TTC549 (cell line): ENCODE results near the gene NOSIP.

Experiments
- FAIRE-seq: peaks from 2 replicates; lab custom pipeline; 2012; peaks lifted over from hg19 to GRCh38; lab: Jason Lieb, UNC

The NOSIP gene

DNA sequence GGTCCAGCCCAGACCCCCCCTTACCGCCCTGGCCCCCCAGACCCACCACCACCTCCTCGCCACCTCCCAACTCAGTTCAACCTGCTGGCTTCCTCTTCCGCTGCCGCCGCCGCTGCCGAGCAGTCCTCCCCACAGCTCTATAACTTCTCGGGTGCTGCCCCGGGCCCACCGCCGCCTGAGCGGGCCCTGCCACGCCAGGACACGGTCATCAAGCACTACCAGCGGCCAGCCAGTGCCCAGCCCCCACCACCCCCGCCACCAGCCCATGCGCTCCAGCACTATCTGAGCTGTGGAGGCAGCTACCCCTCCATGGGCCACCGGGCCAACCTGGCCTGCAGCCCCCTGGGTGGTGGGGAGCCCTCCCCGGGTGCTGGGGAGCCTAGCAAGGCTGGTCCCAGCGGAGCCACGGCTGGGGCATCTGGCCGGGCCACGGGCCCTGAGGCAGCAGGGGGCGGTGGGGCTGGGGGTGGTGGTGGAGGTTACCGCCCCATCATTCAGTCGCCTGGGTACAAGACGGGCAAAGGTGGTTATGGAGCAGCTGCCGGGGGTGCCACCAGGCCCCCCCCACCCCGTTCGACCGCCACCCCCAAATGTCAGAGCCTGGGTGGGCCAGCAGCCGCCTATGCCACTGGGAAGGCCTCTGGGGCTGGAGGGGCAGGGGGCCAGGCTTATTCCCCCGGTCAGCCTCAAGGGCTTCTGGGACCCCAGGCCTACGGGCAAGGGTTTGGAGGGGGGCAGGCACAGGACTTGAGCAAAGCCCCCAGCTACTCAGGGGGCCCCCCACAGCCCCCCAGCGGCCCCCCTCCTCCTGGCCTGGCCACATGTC lies 14.8 kb upstream of the NOSIP start:
- FAIRE-seq = no peak

GRCh38 chr19:49594157-49594992 lies 14.0 kb upstream of the NOSIP start:
- no peak for FAIRE-seq

DNA sequence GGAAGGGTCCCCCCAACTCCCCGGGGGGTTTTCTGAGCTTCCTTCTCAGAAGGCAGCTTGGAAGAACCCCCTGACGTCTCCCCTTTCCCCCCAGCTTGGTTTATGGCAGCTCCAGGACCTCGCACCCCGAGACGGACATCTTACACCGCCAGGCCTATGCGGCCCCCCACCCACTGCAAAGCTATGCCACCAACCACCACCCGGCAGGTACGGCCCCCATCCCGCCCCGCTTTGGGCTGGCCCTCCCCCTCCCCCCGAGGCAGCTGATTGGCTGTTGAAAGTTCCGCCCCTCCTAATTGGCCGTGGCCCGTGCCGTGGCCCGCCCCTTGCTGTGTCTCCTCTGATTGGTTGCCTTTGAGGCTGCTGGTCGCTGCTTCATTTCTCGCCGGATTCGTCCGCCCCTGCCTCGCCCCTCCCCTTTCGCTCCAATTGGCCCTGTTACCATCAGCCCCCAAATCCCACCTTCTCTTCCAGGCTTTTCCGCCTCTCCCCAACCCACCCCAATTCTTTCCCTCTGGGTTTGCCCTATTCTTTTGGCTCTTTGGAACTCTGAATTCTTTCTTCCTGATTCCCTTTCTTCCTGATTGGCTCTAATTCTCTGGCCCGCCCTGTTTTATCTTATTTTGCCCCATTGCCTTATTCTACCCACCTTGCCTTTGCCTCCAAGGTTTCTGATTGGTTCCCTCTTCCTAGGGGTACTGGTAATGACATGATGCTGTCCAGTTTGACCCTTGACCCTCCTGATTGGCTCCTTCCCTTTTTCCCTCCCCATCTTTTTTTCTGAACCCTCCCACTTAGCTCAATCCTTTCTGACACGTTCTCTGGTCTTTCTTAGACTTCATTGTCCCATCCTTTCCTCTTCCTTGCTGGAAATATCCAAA lies 13.1 kb upstream of the NOSIP start:
- peak; percentile 41 for FAIRE-seq

- FAIRE-seq = no peak
Observed at GRCh38 chr19:49592486-49593232, 12.3 kb upstream of the NOSIP start.

DNA sequence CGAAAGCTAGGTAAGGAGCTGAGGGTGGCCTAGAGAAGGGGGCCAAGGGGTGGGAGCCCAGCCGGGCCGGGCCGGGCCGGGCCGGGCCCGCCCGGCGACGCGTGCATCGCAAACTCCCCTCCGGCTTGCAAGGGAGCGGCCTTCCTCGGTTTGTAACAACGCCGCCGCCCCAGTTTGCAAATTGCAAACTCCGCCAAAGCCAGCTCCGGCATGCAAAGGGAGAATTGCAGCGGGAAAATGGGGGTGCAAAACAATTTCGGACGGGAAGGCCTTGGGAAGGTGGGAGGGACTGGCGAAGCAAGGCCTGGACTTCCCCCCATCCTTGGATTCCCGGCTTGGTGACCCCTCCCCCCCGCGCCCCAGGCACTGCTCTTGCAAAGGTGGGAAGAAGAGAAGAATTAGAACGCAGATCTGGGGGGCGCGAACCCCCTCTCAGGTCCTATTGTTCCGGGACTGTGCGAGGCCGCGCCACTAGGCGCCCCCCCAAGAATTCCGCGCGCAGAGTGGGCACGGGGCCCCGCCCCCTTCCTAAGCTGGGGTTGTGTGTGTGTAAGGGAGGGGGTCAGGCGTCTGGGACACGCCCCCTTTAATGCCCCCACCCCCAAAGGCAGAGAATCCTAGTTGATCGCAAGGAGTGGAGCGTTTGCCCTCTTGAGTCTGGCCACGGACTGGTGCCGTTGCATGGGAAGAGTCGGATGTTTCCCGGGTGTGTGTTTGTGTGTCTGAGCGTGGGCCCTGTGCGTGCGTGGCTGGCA lies 11.6 kb upstream of the NOSIP start:
- FAIRE-seq = no peak

- FAIRE-seq = no peak
Observed at GRCh38 chr19:49590971-49591730, 10.8 kb upstream of the NOSIP start, which contains the start of gene PRR12. Gene PRR12 (plus strand): TSS chr19:49591182. CDS start chr19:49591655, 473 bp downstream.

GRCh38 chr19:49590071-49590970 lies 10.0 kb upstream of the NOSIP start:
- peak; percentile 74 for FAIRE-seq

DNA sequence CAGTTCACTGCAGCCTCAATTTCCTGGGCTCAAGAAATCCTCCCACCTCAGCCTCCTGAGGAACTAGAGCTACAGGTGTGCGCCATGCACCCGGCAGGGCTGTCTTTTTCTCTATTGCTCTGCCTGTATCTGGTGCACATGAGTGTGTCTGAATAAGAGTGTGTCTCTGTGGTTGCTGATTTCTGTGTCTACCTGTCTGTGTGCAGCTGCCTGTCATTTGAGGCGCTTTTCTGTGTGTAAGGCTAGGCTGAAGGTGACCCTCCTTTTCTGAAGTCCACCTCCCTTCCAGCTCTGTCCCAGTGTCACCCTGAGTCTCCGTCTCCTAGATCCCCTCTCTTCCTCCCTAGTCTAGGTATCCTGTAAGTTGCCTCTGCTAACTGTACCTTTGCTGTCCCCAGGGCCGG lies 9.1 kb upstream of the NOSIP start:
- FAIRE-seq = no peak

DNA sequence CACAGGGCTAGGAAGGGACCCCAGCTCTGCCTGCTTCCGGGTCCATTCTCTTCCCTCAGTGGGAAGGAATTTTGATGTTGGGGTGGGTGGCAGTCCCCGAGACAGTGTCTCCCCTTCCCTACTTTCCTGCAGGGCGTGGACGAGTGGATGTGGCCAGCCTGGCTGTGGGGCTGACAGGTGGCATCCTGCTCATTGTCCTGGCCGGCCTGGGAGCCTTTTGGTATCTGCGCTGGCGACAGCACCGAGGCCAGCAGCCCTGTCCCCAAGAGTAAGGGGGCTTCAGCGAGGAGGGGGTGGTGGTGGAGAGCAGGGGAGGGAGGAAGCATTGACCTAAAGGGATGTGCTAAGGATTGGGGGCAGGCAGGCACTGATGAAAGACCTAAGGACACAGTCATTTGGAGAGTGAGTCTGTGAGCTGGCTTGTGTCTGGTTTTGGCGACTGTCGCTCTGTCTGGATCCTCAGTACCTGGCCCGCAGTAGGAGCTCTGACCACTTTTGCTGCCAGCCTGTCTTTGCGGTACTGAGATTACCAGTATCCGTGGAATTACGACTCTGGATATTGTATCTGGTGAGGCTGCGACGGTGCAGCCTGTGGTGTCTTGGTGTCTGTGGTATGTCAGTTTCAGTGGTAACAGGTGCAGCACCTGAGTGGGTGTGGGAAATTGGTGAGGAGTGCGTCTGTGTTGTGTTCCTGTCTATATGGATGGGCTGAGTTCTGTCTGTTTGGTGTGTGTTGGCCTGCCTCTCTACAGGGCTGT lies 8.2 kb upstream of the NOSIP start:
- FAIRE-seq = no peak

DNA sequence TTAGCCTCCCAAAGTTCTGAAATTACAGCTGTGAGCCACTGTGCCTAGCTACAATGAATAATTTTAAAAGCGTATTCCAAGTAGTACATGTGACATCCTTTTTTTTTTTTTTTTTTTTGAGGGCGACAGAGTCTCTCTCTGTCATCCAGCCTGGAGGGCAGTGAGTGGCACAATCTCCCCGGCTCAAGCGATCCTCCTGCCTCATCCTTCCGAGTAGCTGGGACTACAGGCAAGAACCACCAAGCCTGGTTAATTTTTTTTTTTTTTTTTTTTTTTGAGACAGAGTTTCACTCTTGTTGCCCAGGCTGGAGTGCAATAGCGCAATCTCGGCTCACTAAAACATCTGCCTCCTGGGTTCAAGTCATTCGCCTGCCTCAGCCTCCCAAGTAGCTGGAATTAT lies 6.9 kb upstream of the NOSIP start:
- FAIRE-seq = no peak

DNA sequence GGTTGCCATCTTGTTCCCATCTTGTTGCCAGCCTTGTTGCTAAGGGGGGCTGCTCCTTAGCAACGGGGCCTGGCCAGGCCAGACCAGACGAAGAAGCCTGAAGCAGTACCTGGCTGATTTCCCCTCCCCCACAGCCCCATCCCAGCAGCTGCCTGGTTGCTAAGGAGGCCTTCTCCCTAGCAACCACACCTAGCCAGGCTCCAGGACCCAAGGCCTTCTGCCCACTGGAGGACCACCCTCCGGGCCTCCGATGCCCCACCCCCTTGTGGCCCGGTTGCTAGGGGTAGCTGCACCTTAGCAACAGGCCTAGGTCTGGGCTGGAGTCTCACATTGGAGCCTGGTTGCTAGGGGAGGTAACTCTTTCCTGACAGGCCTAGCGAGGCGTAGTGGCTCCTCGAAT lies 4.7 kb upstream of the NOSIP start:
- no peak for FAIRE-seq

- FAIRE-seq = no peak
Observed at GRCh38 chr19:49583239-49583638, 2.9 kb upstream of the NOSIP start.

DNA sequence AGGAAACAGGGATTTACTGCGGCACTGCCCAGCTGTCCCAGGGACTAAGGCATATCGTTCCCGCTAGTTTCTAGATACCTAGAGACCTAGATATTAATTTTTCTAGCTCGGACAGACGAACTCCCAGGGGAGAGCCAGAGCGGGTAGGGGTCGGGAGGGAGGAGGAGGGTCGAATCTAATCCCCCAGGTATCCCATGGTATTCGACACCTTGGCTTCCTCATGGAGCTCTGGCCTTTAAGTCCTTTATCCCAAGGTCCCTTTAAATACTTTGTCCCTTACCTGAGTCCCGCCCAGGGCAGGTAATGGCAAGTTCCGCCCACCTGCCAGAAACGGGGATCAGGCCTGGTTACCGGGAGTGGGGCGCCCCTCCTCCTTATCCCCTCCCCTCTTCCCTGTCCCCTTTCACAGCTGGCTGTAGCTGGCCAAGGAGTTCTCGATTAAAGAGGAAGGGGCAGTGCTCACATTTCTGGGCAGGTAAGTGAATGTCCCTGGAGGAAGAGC lies 702 bp upstream of the NOSIP start, which contains the start of gene PRRG2:
Gene PRRG2 (plus strand): TSS at position 310 of the 502 bp plus-strand sequence. CDS start 1,904 bp downstream, outside the sequence.
- FAIRE-seq = no peak

GRCh38 chr19:49579947-49580263 lies 451 bp downstream of the NOSIP start:
- no peak for FAIRE-seq

DNA sequence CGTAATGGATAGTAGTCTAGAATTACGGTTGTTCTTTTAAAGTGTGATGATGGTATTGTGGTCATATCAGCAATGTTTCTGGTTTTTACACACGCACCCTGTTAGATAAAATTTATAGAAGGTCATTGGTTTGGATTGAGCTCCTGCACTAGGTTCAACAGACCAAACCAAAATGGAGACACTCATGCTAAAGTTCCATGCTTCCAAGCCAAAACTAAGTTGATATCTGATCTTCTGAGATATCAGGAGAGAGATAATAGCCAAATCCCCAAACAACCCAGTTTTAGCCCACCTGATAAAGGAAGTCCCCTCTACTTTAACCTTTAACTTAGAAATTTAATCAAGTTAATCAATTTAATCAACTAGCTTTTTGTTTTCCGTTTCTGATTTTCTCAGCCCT lies 1.2 kb downstream of the NOSIP start:
- FAIRE-seq = no peak

DNA sequence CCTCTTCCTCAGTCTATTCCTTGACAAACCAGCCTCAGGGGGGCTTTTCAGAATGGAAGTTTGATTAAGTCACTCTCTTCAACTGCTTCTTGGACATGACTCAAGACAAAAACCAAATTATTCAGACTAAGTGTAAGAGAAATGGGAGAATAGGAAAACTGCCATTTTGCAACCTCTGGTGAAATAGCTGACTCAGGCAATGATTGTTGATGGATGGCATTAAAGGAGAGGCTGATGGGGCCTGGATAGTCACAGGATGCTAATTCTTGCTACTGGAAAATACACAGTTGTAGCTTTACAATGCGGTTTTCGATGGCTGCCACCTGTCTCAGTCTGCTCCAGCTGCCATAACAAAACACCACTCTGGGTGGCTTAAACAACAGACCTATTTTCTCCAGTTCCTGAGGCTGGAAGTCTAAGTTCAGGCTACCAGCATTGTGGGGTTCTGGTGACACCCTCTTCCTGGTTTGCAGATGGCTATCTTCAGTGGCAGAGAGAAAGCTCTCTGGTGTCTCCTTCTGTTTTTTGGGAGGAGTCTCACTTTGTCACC lies 6.1 kb downstream of the NOSIP start:
- FAIRE-seq = no peak

DNA sequence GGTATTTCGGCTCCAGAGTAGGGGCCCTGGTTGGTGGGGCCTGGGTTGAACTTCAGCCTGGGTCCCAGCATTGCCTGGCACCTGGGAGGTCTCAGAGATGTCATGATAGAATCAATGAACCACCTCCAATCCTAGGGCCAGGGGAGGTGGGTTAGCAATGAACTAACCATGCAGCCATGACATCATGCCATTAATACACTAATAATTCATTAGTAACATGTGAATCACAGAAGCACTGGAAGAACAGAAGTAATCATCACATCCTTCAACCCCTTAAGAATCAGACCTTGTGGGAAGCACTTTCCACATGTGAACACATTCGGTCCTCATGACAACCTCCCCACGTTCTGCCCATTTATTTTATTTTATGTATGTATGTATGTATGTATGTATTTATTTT lies 6.9 kb downstream of the NOSIP start:
- no peak for FAIRE-seq

DNA sequence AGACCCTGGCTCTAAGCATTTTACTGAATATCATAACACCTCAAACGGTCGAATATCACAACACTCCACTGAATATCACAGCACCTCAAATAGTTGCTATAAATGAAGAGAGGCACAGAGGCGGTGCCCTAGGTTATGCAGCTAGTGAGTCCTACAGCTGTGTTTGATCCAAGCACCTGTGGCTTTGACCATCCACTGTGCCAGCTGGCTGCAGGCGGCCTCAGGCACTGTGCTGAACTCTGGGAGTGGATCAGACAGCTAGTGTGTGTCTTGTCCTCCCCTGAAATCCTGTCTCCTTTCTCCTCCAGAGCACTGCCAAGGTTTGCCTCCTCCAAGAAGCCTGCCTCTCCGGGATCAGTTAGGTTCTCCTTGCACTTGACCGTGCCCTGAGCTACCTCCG lies 7.3 kb downstream of the NOSIP start:
- no peak for FAIRE-seq
